Activated CD4-positive, CD25-positive, alpha-beta regulatory T cell treated with anti-CD3 and anti-CD28 coated beads, Interleukin-2, amount 50 U/mL, for 16 hours (primary cell): ENCODE data around the gene ARID1B.

Source experiments
- DNase-seq: peaks from one replicate; pipeline ENCODE4 v3.0.0-alpha.2; 2020; ENCODE audit warnings: low read depth, low spot score

The ARID1B gene

DNA sequence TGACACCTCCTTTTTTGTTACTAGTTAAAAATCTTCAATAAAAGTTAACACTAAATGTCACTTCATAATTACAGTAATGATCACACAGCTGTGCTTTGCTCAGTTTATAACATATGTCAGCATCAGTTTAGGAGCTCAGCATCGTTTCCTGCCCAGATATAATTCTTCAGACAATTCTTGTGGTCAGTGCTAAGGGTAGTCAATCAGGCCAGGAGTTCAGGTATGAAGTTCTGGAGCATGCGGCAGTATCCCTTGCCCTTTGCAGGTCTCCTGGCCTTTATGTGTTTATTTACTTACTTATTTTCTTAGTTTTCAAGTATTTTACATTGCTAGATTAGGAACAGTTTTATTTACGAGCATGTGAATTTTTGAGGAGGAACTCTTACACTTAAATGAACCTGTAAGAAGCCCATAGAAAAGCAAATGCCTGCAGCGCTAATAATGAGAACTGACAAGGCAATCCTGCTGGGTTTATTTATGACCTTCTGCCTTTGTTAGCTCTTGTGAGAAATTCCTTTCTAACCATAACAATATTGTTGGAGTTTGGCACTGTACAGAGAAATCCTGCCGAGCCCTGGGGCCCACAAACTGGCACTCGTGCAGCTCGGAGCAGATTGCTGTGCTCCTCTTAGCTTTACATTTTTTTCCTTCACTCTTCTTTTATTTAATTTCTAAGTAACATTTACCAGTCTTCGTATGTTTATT, 293.4 kb downstream of the ARID1B start:
- no peak for DNase-seq

GRCh38 chr6:157072128-157072527, 294.9 kb downstream of the ARID1B start:
- DNase-seq, result no peak

GRCh38 chr6:157073596-157073995, 296.4 kb downstream of the ARID1B start:
- DNase-seq, result no peak

DNA sequence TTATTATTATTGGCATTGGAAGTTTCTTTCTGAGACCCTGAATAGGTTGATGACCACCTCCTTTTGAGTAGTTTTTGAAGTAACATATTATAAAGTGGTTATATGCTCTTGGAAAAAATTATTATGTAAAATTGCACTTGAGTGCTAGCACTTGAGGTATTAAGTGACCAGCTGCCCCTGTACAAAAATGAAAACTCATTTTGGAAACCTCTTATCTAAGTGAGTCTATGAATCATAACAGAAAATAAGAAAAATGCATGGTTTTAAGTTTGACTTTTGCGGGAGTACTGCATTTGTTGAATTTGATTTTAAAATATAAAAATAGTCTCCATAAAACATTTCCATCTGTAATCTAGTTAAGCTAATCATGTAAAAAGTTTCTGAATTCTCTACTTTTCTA, 297.8 kb downstream of the ARID1B start:
- no peak for DNase-seq

GRCh38 chr6:157075549-157076450, 298.6 kb downstream of the ARID1B start:
- DNase-seq, result no peak

DNA sequence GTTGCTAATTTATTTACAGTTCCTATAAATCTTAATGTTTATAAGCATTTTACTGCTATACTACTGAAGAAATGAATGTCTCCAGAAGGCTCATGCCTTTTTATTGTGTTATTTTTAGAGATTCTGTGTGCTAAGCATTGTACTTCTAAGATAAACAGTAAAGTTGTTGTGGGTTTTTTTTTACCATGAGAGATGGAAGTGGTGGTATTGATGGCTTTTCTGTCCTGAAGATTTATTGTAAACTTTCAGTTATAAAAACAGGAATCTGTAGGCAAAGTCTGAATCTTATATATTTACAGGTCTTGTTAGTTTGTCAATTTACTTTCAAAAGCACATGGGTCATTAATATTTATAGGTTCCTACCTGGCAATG, 299.3 kb downstream of the ARID1B start:
- DNase-seq, result no peak

DNA sequence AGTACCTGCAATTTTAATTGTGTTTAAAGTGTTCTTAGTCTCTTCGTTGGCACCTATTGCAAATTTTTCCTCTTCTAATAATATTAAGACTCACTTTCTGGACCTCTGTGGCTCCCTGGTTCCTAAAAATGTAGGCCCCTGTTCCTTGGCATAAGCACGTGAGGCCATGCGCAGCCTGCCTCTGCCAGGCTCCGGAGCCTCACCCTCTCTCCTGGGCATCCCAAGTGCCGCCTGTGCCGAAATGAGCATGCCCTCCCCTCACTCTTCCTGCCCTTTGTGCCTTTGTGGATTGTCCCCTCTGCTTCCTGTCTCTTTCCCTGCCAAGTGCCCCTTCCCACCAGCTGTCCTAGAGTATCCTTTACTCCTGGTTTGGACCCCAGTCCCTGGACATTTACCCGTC, 300.1 kb downstream of the ARID1B start:
- DNase-seq, result no peak

DNA sequence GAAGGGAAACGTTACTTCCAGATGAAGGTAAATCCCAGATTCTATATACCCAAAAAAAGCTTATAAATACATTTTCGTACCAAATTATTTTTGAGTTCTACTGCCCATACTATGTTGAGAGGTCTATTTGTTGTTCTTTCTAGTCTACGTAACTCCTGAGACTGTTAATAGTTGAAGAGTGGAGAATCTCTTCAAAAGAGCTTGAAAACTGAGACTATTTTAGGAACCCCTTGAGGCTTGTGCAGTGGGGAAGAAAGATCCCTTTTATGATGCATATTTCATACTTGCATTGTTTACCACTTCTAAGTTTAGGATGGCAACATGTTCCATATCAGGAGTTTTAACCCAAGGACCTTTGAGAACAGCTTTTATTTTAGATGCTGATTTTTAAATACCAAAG, 301.1 kb downstream of the ARID1B start:
- no peak for DNase-seq

DNA sequence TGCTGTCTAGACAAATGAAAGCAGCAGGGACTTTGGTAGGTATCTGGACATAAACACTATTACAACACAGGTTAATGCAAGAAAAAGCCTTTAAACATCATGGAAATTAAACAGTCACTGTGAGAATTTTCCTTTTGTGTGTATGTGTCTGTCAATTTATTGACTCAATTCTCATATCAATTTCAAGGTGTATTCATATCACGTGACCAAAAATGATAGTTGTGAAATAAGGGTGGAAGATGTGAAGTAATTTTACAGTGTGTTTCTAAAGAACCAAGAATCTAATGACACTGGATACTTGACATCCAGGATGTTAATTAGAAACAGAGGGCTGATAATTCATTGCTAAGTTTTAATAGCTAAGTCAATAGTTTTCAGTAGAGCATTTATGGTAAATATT, 302.1 kb downstream of the ARID1B start:
- DNase-seq, result no peak

- DNase-seq, result no peak
Observed at GRCh38 chr6:157079771-157080170, 302.6 kb downstream of the ARID1B start.

- no peak for DNase-seq
Observed at GRCh38 chr6:157080986-157081391, 303.8 kb downstream of the ARID1B start.

DNA sequence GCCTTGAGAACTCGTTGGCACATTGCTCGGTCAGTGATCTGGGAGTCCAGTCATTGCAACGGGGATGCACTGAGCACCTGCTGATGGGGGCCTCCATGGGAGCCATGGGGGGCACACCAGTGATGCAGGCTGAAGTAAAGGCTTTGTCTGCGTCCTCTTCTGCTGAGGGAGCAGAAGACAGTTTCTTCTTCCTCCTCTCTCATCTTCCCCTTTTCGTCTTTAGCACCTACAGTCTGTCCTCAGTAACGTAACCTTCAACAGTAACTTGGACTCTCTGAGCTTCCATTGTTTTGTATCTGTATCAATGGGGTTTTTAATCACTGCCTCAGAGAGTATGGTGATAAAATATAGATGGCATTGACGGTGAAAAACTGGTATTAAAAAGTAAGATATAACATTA, 306.2 kb downstream of the ARID1B start:
- DNase-seq, result no peak

GRCh38 chr6:157086632-157087031, 309.5 kb downstream of the ARID1B start:
- no peak for DNase-seq

DNA sequence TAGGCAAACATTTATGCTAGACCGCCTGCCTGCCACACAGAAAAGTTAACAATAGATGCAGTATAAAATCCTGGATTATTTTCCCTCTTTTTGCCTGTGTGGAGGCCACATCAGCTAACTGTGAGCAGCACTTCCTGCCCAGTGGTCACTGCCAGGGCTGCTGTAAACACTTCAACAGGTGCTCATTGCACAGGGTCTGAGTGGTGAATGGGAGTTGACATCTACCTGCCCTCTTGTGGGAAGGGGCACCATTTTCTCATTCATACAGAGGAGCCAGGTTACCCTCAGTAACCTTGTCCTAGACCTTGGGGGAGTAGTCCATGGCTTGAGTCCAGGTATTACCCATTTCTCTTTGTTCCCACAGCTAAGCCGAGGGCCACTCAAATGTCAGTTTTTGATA, 310.8 kb downstream of the ARID1B start:
- no peak for DNase-seq

DNA sequence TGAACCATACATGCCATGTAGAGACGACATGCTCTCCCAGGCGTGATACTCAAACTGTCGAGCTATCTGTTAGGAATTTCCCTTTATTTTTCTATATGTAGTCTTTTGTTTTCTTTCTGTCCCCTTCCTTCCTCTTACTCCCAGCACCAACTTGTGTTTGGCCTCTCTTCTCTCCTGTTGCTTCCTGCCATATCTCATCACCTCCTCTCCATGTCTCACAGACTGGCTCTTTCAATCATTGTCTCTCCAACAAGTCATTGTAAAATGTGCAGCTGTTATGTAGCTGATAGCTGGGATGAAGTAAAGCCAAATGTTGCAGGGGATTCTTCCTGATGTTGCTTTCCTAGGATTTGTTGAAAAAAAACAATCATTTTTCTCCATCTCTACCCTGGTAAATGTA, 311.7 kb downstream of the ARID1B start:
- no peak for DNase-seq

- DNase-seq, result no peak
Observed at GRCh38 chr6:157089258-157089657, 312.1 kb downstream of the ARID1B start.

DNA sequence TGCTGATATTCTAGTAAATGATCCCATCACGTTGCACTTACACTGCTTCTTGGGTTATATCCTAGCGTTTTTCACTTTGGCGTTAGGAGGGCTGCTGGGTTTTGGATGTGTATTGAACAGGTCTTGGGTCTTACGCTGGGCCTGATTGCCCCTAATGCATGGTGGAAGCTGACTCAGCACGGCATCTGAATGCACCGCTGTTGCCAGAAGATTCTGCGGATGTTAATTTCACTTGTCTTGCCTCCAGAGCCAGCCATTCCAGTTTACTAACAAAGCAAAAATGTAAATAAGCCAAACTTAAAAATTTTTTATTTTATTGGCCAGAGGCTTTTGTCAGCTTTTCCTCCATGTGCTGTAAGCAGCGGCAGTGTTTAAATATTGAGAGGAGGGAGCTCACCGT, 312.7 kb downstream of the ARID1B start:
- DNase-seq, result no peak

GRCh38 chr6:157090736-157091135, 313.6 kb downstream of the ARID1B start:
- no peak for DNase-seq

DNA sequence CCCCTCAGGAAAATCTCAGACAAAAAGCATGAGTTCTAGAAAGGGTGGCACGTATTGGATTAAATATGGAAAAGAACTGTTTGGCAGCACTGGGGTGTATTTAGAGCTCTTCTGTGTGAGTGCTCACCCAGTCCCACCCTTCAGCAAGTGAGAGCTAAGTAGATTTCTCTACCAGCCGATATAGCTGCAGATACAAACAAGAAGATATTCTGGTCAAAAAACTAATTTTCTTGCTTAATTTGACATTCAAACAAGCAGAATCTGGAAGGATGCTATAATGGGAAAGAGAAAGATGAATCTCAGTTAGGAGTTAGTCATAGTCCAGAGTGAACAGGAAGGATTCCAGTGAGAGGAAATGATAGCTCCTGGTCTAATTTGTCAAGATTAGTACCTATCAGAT, 314.1 kb downstream of the ARID1B start:
- DNase-seq, result no peak

GRCh38 chr6:157091856-157092460, 314.8 kb downstream of the ARID1B start:
- no peak for DNase-seq

DNA sequence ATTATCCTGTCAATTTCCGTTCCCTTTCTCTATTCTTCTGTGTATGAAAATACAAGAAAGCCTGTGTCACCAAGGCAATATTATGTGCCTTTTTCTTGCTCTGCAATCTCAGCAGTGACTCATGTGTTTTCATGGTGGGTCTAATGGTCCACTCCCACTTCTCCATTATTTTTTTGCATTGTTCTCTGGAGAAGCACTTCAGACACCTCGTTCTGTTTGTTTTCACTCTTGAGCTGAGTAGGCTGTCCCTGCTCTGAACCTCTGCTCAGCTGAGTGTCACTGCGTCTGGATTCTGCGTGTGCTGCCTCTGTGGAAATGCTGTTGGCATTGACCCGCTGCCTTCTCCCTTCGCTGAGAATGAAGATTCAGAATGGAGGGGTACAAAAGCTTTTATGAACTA, 315.6 kb downstream of the ARID1B start:
- DNase-seq, result no peak

DNA sequence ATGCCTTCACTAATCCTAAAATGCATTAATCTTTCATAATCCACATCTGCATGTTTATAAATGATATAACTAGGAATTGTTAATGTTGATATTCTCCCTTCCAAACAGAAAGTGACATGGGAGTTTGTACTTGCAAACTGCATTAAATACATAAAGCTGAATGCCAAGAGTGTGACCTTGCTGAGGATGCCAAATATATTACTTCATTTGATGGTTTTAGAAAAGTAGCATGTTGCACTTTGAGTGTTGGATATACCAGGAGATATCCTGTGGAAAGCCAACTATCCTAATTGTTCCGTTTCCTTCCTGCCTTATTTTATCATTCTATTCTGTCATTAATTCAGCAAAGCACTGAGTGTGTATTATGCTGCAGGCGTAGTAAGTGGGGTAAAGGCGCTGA, 316.4 kb downstream of the ARID1B start:
- no peak for DNase-seq

DNA sequence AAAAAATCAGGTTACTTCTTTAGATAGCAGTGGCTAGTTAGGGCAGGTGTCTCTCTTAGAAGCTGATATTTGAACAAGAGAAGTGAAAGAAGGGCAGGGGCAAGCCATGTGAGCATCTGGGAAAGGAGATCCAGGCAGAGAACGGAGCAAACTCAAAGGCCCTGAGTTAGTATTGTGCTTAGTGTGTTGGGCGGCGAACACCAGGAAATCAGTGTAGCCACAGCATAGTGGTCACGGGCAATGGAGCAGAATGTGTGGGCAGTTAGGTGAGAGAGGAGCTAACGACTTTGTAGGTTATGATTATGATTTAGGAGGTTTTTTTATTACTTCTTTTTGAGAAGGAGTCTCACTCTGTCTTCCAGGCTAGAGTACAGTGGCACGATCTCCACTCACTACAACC, 316.9 kb downstream of the ARID1B start:
- no peak for DNase-seq
